Body of pancreas (tissue), 4 donors: ENCODE data around the gene TIGD3.

Source experiments
- CTCF ChIP-seq, 7 experiments: fragments of 450-650 bp in 4 of 7; fragments of 200-600 bp in 3 of 7; sonication (generic) in 3 of 7; IDR thresholded peaks; one replicate each; pipeline ENCODE4 v1.5.1; 2016 to 2019; ENCODE audit warnings: antibody characterized with exemption in 7 of 7
- POLR2A ChIP-seq, 3 donors: fragments of 450-650 bp; IDR thresholded peaks; one replicate each; pipeline ENCODE4 v1.6.1; 2016; ENCODE audit warnings: antibody characterized with exemption in 3 of 3, mild to moderate bottlenecking in 2 of 3

GRCh38 chr11:65383778-65384177 lies 29.2 kb downstream of the TIGD3 start:
- TF ChIP-seq CTCF (IDR thresholded peaks at IDR 0.05) (no peak), POLR2A (IDR thresholded peaks at IDR 0.05) (no peak)
